ENCODE measurements around the gene FAM210A. TPM values are rescaled to one million over a fixed set of nuclear protein-coding genes. Genes with fewer than 3 reads are reported as not detected.

The FAM210A gene
- total RNA-seq, 1 donor from 2014 or later: 31.7 TPM

DNA sequence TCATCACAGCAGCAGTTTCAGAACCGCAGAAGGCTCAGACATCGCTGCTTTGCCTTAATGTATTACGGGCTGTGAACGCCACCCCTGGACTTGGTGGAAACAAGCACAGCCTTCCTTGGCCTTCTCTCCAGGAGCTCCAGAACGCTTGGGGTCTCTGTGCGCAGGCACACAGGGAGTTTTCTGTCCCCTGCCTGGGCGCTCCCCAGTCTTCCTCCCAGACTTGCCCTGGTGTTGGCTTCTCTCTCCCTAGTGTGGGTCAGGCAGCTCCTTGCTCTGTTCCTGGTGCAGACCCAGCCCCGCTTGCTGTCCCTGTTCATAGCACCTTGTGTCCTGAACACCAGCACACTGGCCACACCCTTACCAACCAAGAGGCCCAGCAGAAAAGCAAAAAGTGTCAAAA, 103.6 kb downstream of the FAM210A start:
- DNase-seq (ENCODE audit: low read depth): no peak

DNA sequence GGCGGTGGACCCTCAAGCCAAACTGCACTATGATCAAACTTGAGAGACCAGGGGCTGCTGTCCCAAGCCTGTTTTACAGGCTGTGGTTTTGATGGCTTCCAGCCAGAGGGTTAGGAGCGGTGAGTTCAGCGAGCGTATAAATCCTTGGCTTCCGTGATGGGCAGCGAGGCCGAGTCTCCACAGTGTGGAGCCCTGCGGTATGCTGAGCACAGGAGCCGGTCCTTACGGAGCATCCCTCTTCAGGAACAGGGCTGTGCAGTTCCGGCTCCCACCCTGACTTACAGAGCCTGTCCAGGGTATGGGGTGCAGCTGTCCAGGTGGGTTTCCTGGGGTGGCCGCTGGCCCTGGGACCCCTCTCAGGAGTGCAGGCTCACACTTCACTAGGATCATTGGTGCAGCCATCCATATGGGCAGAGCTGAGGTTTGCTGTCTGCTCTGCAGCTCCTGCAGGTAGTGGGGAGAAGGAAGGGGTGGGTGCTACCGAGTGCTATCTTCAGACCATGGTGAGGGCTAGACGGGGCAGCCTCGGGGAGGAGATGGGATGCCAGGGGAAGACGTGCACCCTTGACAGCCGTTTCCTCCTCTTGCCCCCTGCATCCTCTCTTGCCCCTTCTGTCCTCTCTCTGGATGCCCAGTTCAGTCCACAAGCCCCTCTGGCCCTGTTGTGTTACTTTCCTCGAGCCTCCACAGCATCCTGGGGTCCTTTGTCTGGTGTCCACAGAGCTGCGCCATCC, 104.3 kb downstream of the FAM210A start:
- DNase-seq (ENCODE audit: low read depth): no peak

DNA sequence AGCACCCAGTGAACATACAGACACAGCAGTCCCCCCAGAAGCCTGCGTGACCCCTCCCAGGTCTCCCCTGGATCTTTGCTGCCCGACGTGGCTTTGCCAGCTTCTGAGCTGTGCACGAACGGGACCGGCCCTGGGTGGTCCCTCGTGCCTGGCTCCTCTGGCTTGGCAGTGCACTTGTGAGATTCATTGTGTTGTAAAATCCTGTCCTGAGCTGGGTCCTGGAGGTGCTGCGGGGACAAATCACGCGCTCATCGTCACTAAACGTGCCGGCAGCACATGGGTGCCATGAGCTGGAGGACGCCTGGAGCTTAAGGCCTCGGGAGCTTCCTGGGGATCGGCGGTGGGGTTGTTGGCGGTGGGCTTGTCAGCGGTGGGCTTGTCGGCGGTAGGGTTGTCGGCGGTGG, 104.9 kb downstream of the FAM210A start:
- DNase-seq (ENCODE audit: low read depth): no peak

DNA sequence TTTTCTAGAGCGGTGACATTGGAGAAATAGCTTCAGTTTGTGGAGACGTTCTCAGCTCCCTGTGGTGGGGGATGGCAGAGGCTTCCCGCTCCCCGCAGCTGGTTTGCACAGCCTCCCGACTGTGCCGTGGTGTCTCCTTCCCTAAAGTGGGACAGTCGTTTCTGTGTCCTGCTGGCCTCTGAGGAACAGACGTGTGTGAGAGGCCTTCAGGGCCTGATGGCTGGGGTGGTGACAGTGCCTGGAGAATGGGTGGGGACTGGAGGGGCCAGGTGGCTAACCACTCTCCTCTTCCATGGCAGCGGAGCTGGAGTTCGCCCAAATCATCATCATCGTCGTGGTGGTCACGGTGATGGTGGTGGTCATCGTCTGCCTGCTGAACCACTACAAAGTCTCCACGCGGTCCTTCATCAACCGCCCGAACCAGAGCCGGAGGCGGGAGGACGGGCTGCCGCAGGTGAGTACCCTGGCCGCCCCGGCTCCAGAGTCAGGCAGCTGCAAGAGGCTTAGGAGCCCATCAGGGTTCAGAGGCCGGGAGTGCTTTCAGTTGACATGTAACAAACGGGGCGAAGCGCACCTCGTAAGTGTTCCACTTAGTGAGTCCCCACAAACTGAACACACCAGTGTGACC, 105.4 kb downstream of the FAM210A start:
- DNase-seq (ENCODE audit: low read depth): no peak

DNA sequence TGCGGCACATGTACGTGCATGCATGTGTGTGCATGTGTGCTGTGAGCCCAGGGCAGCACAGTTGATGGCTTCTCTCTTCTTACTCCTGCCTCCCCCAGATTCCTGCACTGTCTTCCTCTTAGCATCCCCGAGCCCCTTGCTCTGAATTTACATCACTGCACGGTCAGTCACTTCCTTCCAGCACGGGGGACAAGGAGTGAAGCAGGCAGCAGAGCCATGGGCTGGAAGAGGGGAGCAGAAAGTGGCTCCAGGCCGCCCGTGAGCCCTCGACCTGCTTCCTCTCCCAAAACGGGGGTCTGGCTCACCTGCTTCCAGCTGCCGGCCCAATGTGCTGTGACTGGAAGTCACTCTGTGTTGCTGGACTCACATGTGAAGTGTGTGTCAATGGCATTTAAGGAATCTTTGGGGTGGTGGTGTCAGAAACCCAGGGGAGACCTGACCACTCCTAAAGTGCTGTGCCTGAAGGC, 106.1 kb downstream of the FAM210A start:
- DNase-seq (ENCODE audit: low read depth): no peak

DNA sequence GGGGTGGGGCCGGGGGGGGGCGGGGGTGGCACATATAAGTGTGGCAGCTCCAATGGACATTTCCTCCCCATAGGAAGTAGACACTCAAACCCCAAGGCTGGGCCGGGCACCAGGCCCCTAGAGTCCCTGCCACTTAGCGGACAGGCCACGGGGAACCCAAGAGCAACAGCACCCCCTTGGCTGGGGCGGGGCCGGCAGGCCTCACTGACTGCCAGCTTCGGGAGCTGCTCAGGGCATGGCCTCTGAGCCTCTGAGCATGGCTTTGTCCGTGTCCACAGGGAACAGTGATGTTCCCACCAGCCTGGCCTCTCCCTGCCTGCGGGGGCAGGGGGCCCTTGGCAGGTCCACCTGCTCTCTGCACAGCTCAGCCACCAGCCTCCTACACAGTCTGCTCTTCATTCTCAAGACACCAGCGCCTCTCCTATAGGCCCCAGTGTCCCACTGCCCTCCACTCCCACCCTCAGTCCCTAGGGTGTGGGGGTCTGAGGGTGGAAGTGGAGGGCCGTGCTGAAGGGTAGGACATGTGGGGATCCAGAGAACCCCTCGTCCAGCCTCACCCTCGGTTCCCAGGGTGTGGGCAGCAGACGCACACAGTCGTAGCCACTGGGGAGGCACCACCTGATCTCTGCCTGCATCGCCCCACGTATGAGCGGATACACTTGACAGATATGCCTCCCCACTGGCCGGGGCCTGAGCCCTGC, 106.7 kb downstream of the FAM210A start:
- DNase-seq (ENCODE audit: low read depth): no peak

DNA sequence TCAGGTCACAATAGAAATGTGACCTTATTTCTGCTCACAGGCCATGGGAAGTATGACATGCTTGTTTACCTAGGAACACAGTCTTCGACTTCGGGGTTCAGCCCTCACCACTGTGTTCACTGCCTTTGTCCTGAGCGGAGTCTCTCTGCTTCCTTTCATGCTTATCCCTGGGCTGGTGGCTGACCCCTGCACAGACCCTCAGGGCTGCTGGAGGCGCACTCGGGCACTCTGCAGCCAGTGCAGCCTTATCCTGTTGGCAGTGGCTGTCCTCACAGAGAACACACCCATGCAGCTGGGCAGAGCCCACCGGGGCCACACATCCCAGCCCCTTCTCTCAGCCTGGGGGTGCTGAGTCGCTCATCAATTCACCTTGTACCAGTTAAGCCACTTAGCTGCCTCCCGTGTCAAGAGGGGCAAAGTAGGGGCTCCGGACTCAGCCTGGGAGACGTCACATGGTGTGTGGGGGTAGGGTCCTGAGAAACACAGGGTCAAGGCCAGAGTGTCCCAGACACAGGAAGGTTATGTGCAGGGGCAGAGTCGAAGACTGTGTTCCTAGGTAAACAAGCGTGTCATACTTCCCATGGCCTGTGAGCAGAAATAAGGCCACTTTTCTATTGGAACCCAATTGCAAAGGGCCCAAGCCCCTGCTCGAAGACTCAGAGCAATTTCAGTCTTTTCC, 107.5 kb downstream of the FAM210A start:
- no peak for DNase-seq (ENCODE audit: low read depth)

DNA sequence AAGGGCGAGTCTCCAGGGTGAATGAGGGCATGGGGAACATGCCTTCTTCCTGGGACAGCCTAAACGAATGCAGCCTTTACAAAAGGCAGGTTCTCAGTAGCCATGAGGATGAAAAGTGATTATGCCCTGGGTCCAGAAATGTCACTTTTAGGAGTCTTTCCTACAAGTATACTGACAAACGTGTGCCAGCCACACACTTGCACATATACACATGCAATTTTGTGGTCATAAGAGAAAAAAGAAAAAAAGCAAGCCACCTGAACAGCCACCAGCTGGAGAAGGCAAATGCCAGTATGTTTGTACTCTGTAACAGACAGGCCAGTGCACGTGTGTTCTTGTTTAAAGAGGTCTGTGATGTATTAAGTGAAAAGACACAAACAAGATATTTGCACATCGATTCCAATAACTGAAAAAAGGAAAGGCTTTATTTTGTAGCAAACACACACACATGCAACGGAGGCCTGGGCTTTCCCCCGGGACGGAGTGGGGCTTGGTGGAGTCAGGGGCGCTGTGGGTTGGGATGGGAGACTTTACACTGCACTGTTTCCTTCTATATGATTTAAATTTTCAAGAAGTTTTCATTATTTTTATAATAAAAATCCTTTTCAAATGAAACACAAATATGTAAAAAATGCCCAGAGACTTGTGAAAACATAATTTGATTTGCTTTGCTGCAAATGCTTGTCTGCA, 108.4 kb downstream of the FAM210A start:
- no peak for DNase-seq (ENCODE audit: low read depth)

DNA sequence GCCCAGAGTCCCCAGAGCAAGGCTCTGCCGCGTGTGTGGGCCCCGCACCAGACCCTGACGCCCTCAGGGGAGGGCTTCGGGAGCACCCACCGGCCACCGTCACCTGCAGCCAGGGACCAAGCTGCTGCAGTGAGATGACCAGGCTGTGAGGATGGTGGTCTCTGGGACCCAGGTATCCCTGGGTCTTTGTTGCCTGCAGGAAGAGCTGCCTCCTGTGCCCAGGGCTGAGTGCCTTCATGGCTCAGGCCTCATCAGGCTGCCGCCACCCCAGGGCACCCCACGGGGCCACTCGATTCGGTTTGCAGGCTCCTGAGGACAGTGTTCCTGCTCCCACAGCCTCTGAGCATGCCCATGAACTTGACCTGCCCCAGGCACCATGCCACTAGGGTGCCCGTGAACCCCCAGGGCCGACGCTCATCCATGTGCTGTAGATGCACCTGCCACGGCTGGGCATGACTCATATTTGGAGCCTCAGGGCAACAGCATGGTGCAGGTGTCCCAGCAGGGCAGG, 109.8 kb downstream of the FAM210A start:
- DNase-seq (ENCODE audit: low read depth): no peak

DNA sequence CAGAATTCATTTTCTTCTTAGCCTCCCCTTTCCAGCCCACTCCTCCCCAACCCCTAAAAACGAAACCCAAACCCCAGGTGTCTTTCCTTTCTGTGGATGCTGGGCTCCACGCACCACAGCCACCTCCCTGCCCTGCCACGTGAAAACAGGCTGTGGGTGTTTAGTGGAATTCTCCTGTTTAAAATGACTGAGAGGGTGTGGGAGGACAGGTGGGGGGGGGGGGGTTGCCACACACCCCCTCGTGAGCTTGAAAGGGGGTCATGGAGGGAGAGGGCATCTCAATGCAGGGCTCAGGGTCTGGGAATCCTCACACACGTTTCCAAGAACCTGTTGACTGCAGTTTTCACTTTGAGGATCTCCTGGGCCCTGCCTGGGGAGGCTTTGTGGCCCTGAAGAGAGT, 110.3 kb downstream of the FAM210A start:
- DNase-seq (ENCODE audit: low read depth): no peak

DNA sequence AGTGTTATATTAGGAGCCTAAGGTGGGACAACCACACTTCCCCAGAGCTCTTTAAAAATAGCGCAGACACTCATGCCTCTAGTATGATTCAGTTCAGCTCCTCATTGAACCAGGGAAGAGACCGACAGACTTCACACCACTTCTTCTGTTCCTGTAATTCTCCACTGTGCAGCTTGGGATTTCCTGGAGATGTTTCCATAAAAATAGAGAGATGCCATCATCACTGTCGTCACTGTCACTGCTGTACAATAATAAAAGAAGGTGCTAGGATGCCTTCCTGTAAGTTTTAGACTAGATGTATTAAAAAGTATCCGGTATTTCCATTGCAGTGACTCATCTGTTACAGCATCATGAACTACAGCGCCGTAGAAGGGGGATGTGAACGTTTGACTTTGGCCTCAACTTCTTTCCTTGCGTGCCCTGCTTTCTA, 110.9 kb downstream of the FAM210A start:
- DNase-seq (ENCODE audit: low read depth): peak; percentile 84

DNA sequence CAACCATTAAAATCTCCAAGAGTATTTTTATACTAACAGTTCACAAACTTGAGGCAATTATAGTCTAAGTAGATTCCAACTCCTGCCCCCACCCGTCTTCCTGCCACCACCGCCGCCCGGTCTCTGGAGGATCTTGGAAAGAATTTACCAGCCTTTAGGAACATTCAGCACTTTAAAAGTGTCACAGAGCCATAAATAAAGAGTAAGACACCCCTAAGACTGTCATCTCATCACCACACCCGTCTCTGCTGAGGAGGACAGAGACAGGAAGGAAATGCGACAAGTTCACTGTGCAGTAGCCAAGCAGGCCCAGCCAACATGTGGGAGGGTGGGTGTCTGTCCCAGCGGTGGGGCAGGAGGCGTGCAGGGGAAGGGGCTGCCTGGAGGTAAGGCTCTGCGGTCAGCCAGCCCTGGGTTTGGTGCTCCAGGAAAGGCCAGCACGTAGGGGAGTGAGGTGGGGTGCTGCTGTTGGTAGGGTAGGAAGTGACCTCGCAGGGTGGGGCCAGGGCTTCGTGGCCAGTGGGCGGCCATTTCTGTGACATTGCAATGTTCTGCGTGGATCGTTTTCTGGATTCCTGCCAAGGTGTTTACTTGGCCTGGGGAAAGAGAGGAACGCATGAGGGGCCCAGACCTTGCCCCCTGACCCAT, 111.6 kb downstream of the FAM210A start:
- DNase-seq (ENCODE audit: low read depth): peak; percentile 46

DNA sequence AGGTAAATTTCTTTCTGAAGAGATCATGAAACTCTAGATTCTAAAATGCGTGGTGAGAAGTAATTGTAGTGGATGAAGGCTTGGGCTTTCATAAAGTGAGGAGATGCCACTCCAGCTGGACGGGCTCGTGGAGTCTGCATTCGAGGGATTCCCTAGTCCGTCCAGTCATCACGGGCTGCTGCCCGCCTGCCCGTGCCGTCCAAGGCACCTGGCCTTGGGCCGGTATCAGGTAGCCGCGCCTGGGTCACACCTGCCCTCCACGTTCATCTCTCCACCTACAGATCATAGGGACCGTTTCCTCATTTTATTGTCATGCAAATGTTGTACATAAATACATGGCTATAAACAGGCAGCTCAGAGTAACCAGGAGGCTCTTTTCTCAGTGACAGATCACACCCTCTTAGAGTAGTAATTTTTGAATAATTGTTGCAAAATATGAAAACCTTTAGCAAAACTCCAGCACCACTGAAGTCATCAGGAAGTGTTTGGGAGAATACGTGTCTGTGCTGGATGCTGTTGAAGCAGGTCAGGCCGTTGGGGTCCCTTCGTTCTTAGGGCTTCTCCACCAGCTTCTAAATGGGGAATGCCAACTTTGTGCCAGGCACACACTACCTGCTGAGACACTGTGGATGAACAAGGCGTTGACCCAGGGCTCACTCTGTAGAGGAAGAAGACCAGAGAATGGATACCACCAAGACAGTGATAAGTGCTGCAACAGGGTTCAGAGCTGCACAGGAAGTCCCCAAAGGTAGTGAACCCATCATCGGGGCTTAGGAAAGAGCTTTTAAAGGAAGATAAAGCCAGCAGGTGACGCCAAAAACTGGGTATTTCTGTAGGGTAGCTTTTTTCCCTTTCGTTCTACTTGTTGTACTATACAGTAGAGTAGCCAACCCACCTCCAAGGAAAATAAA, 112.5 kb downstream of the FAM210A start:
- no peak for DNase-seq (ENCODE audit: low read depth)

Other genes with a start within 250 kb of the FAM210A start
- 30.8 and 32.7 TPM in 2 replicates for gene RNMT, start 115 bp upstream of the FAM210A start, total RNA-seq
- gene MC5R, start 97.6 kb upstream of the FAM210A start, total RNA-seq: 0.21 TPM in 1 of 2 replicates, not detected in the other
- not detected in 2 replicates for gene MC2R, start 189.0 kb upstream of the FAM210A start, total RNA-seq